ENCODE measurements around the gene LYST.

Gene LYST

GRCh38 chr1:235734335-235734734 lies 132.4 kb downstream of the LYST start:
- FAIRE-seq (no peak), DNase-seq (ENCODE audit: insufficient read length, low spot score) (no peak)

- DNase-seq (ENCODE audit: insufficient read length, low spot score) (no peak), FAIRE-seq (no peak)
Measured at GRCh38 chr1:235730007-235730406, 136.7 kb downstream of the LYST start.

GRCh38 chr1:235726557-235726956 lies 140.1 kb downstream of the LYST start:
- FAIRE-seq (no peak), DNase-seq (ENCODE audit: insufficient read length, low spot score) (no peak)

GRCh38 chr1:235725434-235725833 lies 141.3 kb downstream of the LYST start:
- FAIRE-seq (no peak), DNase-seq (ENCODE audit: insufficient read length, low spot score) (no peak)

GRCh38 chr1:235724730-235725129 lies 142.0 kb downstream of the LYST start:
- FAIRE-seq (no peak), DNase-seq (ENCODE audit: insufficient read length, low spot score) (no peak)

GRCh38 chr1:235722858-235723257 lies 143.8 kb downstream of the LYST start:
- no peak for DNase-seq (ENCODE audit: insufficient read length, low spot score)
- no peak for FAIRE-seq

- FAIRE-seq: no peak
Measured at GRCh38 chr1:235721982-235722381, 144.7 kb downstream of the LYST start.

GRCh38 chr1:235720544-235720943 lies 146.2 kb downstream of the LYST start:
- FAIRE-seq (no peak), DNase-seq (ENCODE audit: insufficient read length, low spot score) (no peak)

More at GRCh38 chr1:235721982-235722381, 144.7 kb downstream of the LYST start:
- no peak for DNase-seq (ENCODE audit: insufficient read length, low spot score)

GRCh38 chr1:235714205-235714897 lies 152.4 kb downstream of the LYST start:
- FAIRE-seq (no peak), DNase-seq (ENCODE audit: insufficient read length, low spot score) (no peak)

GRCh38 chr1:235712812-235713211 lies 153.9 kb downstream of the LYST start:
- FAIRE-seq (no peak), DNase-seq (ENCODE audit: insufficient read length, low spot score) (no peak)

GRCh38 chr1:235710687-235711086 lies 156.0 kb downstream of the LYST start:
- FAIRE-seq: no peak

GRCh38 chr1:235709018-235709417 lies 157.7 kb downstream of the LYST start:
- FAIRE-seq (no peak), DNase-seq (ENCODE audit: insufficient read length, low spot score) (no peak)

More at GRCh38 chr1:235710687-235711086, 156.0 kb downstream of the LYST start:
- DNase-seq (ENCODE audit: insufficient read length, low spot score): no peak

- peak; percentile 40 for FAIRE-seq
- no peak for DNase-seq (ENCODE audit: insufficient read length, low spot score)
Measured at GRCh38 chr1:235708390-235708962, 158.2 kb downstream of the LYST start.

- FAIRE-seq (no peak), DNase-seq (ENCODE audit: insufficient read length, low spot score) (peak; percentile 28)
Measured at GRCh38 chr1:235703506-235703905, 163.2 kb downstream of the LYST start.

- no peak for DNase-seq (ENCODE audit: insufficient read length, low spot score)
- FAIRE-seq: no peak
Measured at GRCh38 chr1:235702412-235702811, 164.3 kb downstream of the LYST start.

GRCh38 chr1:235697508-235697907 lies 169.2 kb downstream of the LYST start:
- DNase-seq (ENCODE audit: insufficient read length, low spot score) (no peak), FAIRE-seq (no peak)

- DNase-seq (ENCODE audit: insufficient read length, low spot score) (no peak), FAIRE-seq (no peak)
Measured at GRCh38 chr1:235689356-235689755, 177.3 kb downstream of the LYST start.

GRCh38 chr1:235688096-235688495 lies 178.6 kb downstream of the LYST start:
- no peak for DNase-seq (ENCODE audit: insufficient read length, low spot score)
- no peak for FAIRE-seq

- no peak for DNase-seq (ENCODE audit: insufficient read length, low spot score)
- FAIRE-seq: no peak
Measured at GRCh38 chr1:235683653-235684052, 183.1 kb downstream of the LYST start.

GRCh38 chr1:235682216-235682615 lies 184.5 kb downstream of the LYST start:
- DNase-seq (ENCODE audit: insufficient read length, low spot score) (no peak), FAIRE-seq (no peak)

GRCh38 chr1:235679644-235680043 lies 187.1 kb downstream of the LYST start:
- no peak for DNase-seq (ENCODE audit: insufficient read length, low spot score)
- FAIRE-seq: no peak

GRCh38 chr1:235679005-235679404 lies 187.7 kb downstream of the LYST start:
- no peak for FAIRE-seq
- no peak for DNase-seq (ENCODE audit: insufficient read length, low spot score)
